ENCODE results near the gene SENP7. TPM values are rescaled to one million over a fixed set of nuclear protein-coding genes. Genes with fewer than 3 reads are reported as not detected.

Gene SENP7
- total RNA-seq, 1 donor from 2014 or later = 112 TPM

DNA sequence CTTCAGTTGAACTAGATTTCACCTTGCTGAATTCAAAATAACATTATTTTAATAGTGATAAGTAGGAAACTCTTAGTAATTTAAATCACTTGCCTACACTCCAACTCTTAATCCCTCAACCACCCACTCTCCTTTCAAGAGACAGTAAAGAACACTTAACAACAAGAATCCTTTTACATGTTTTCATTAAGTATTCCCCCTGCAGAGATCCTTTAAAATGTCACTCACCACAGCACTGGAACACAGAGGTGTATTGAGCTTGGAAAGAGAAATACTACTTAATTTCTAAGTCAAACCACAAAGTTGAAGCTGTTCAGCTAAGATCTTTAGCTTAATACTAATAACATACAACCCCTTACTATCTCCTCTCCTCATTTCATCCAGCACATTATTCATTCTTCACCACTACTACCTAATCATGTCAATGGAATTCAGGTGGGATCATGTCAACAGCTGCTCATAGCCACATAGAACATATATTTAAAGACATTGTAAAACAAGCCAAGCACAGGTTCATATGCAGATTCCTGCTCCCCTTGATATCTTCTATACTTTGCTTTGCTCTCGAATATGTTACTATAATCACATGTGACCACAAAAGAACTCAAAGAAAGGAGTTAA is 233.1 kb downstream of the SENP7 start:
- Mint-ChIP-seq H3K4me1 (ENCODE audit: low read depth, unreplicated experiment) (no peaks in the 10 kb centered on the region), H3K9me3 (ENCODE audit: unreplicated experiment) (no peaks in the 10 kb centered on the region), H3K27me3 (ENCODE audit: unreplicated experiment) (no peaks in the 10 kb centered on the region), H3K4me3 (ENCODE audit: unreplicated experiment) (no peak overlapping the region), H3K36me3 (ENCODE audit: unreplicated experiment) (no peaks in the 10 kb centered on the region), H3K27ac (ENCODE audit: unreplicated experiment) (no peak overlapping the region)
- TF ChIP-seq, protein P1, sequence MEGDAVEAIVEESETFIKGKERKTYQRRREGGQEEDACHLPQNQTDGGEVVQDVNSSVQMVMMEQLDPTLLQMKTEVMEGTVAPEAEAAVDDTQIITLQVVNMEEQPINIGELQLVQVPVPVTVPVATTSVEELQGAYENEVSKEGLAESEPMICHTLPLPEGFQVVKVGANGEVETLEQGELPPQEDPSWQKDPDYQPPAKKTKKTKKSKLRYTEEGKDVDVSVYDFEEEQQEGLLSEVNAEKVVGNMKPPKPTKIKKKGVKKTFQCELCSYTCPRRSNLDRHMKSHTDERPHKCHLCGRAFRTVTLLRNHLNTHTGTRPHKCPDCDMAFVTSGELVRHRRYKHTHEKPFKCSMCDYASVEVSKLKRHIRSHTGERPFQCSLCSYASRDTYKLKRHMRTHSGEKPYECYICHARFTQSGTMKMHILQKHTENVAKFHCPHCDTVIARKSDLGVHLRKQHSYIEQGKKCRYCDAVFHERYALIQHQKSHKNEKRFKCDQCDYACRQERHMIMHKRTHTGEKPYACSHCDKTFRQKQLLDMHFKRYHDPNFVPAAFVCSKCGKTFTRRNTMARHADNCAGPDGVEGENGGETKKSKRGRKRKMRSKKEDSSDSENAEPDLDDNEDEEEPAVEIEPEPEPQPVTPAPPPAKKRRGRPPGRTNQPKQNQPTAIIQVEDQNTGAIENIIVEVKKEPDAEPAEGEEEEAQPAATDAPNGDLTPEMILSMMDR (IDR thresholded peaks at IDR 0.05; ENCODE audit: partially characterized antibody, unreplicated experiment) = no peak
- DNase-seq = no peak

DNA sequence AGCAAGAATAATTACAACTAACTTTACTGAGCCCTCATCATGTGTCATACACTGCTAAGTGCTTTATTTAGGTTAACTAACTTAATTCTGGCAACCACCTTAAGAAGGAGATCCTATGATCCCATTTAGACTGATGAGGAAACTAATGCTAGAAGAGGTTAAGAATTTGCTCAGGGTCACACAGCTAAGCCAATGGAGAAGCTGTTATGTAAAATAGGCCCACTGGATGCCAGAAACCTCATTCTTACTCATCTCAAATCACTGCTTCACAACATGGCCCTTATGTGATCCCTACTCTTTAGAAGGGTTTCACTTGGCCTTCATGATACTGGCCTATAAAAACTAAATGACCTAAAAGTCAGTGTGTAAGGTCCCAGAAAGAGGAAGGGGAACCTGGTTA is 233.8 kb downstream of the SENP7 start:
- TF ChIP-seq, protein P1 (IDR thresholded peaks at IDR 0.05; ENCODE audit: partially characterized antibody, unreplicated experiment) = no peak
- Mint-ChIP-seq H3K27ac (ENCODE audit: unreplicated experiment) (no peak overlapping the region), H3K36me3 (ENCODE audit: unreplicated experiment) (no peaks in the 10 kb centered on the region), H3K4me3 (ENCODE audit: unreplicated experiment) (no peak overlapping the region), H3K9me3 (ENCODE audit: unreplicated experiment) (no peaks in the 10 kb centered on the region), H3K27me3 (ENCODE audit: unreplicated experiment) (no peaks in the 10 kb centered on the region), H3K4me1 (ENCODE audit: low read depth, unreplicated experiment) (no peaks in the 10 kb centered on the region)
- no peak for DNase-seq

DNA sequence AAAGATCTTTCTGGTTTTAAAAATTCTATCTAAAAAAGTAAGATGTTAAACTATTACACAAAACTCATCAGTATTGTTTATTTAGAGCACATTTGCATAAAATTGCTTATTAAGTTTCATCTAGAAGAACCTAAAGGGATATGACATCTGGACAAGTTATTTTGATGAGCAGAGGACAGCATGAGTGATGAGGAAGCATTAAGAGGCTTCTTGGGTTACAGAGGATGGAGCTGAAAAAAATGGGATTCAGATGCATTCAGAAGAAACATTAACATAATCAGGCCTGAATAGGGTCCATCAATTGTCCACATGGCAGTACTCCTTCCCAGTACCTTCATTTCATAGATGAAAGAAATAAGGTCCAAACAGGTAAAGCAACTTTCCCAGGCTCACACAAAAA is 234.3 kb downstream of the SENP7 start:
- no peaks in the 10 kb centered on the region for H3K36me3 Mint-ChIP-seq (ENCODE audit: unreplicated experiment)

More for the DNA sequence above, 234.3 kb downstream of the SENP7 start:
- no peaks in the 10 kb centered on the region for H3K9me3 Mint-ChIP-seq (ENCODE audit: unreplicated experiment)
- no peaks in the 10 kb centered on the region for H3K27me3 Mint-ChIP-seq (ENCODE audit: unreplicated experiment)
- no peak for DNase-seq
- H3K4me1 Mint-ChIP-seq (ENCODE audit: low read depth, unreplicated experiment) = no peaks in the 10 kb centered on the region
- no peak overlapping the region for H3K27ac Mint-ChIP-seq (ENCODE audit: unreplicated experiment)
- TF ChIP-seq, protein P1 (IDR thresholded peaks at IDR 0.05; ENCODE audit: partially characterized antibody, unreplicated experiment) = no peak
- H3K4me3 Mint-ChIP-seq (ENCODE audit: unreplicated experiment) = no peak overlapping the region

Other genes starting within 250 kb of the SENP7 start
- 2.4 TPM for gene IMPG2, start 192.6 kb downstream of the SENP7 start, total RNA-seq (ENCODE audit: unreplicated experiment)
- gene TRMT10C, start 48.7 kb upstream of the SENP7 start, total RNA-seq (ENCODE audit: unreplicated experiment) = 23.5 TPM
- gene PCNP, start 61.0 kb upstream of the SENP7 start, total RNA-seq (ENCODE audit: unreplicated experiment) = 131 TPM
- 15.7 TPM for gene ZBTB11, start 163.9 kb upstream of the SENP7 start, total RNA-seq (ENCODE audit: unreplicated experiment)
- gene RPL24, start 173.5 kb upstream of the SENP7 start, total RNA-seq (ENCODE audit: unreplicated experiment) = 864 TPM
- gene CEP97, start 211.4 kb upstream of the SENP7 start, total RNA-seq (ENCODE audit: unreplicated experiment) = 25.1 TPM

Measured in glutamatergic neuron (in vitro differentiated cells).